CD4-positive, alpha-beta T cell (primary cell): Measurements from ENCODE around the gene TCEAL1. TPM values are rescaled to one million over a fixed set of nuclear protein-coding genes. Genes with fewer than 3 reads are reported as not detected.

Experiments
- ATAC-seq: fragments of 200-7000 bp; cut with Tn5 transposase; one replicate; pipeline ENCODE4 v1.10.0; 2022; ENCODE audit warnings: mild to moderate bottlenecking; ENCODE audit not compliant: poor library complexity
- CTCF ChIA-PET: fragments of 350-600 bp; sonication (Branson Sonifier 250); formaldehyde crosslinking; loops from one replicate; lab custom pipeline; 2021; ENCODE audit warnings: antibody characterized with exemption, inconsistent platforms; lab: Charles Lee
- POLR2A ChIA-PET: fragments of 350-600 bp; sonication (Branson Sonifier 250); formaldehyde crosslinking; loops from one replicate; lab custom pipeline; 2021; ENCODE audit warnings: antibody characterized with exemption, inconsistent platforms; lab: Charles Lee
- DNase-seq, 14 experiments: peaks; one replicate each; pipeline ENCODE4 v3.0.0-alpha.2; 2013 to 2020; ENCODE audit warnings: mixed read lengths in 2 of 14
- H3K27ac ChIP-seq, 2 donors: one replicate each; pipeline versions ENCODE4 v1.5.1 to v1.7.0; 2013; ENCODE audit warnings: low read length in 2 of 2, low read depth in 1 of 2, mild to moderate bottlenecking in 1 of 2
- H3K27me3 ChIP-seq, 2 experiments: 1 replicate in 1 of 2; 2 replicates in 1 of 2; pipeline versions ENCODE4 v1.6.1 to v1.7.0; 2013; ENCODE audit warnings: low read length in 2 of 2, control low read depth in 1 of 2, mild to moderate bottlenecking in 1 of 2, moderate library complexity in 1 of 2; ENCODE audit not compliant: insufficient read depth in 2 of 2, control insufficient read depth in 1 of 2
- H3K36me3 ChIP-seq: one replicate; pipeline ENCODE4 v1.6.1; 2013; ENCODE audit warnings: low read length, control low read depth; ENCODE audit not compliant: insufficient read depth
- H3K4me1 ChIP-seq: one replicate; pipeline ENCODE4 v1.6.1; 2013; ENCODE audit warnings: low read length, control low read depth; ENCODE audit not compliant: insufficient read depth
- H3K4me3 ChIP-seq: one replicate; pipeline ENCODE4 v1.5.1; 2013; ENCODE audit warnings: mild to moderate bottlenecking, low read length, moderate library complexity
- H3K9me3 ChIP-seq, 2 experiments: 1 replicate in 1 of 2; 2 replicates in 1 of 2; pipeline versions ENCODE4 v1.6.1 to v1.7.0; 2013; ENCODE audit warnings: low read length in 2 of 2, mild to moderate bottlenecking in 2 of 2, control low read depth in 1 of 2, moderate library complexity in 1 of 2; ENCODE audit not compliant: control insufficient read depth in 1 of 2, insufficient read depth in 1 of 2
- H3K27ac Mint-ChIP-seq: one replicate; pipeline ENCODE4 v1.8.0; 2020; ENCODE audit warnings: mixed read lengths
- H3K27me3 Mint-ChIP-seq: one replicate; pipeline ENCODE4 v1.8.0; 2021; ENCODE audit warnings: mixed read lengths
- H3K36me3 Mint-ChIP-seq: one replicate; pipeline ENCODE4 v1.8.0; 2021; ENCODE audit warnings: low read depth, mixed read lengths
- H3K4me1 Mint-ChIP-seq: one replicate; pipeline ENCODE4 v1.8.0; 2021; ENCODE audit warnings: low read depth, mixed read lengths
- H3K4me3 Mint-ChIP-seq: one replicate; pipeline ENCODE4 v1.8.0; 2020; ENCODE audit warnings: mild to moderate bottlenecking, mixed read lengths
- H3K9me3 Mint-ChIP-seq: one replicate; pipeline ENCODE4 v1.8.0; 2020; ENCODE audit warnings: mixed read lengths
- CTCF ChIP-seq: fragments of 200-600 bp; IDR thresholded peaks from one replicate; pipeline ENCODE4 v1.8.0; 2022; ENCODE audit warnings: antibody characterized with exemption, mild to moderate bottlenecking
- intact Hi-C, 2 experiments: fragments of 100-400 bp; cut with DNase I in 1 of 2; cut with micrococcal nuclease in 1 of 2; formaldehyde crosslinking; loops; one replicate each; pipeline versions ENCODE4 v1.15.1 to v1.9.0; 2023 to 2025; cut with DNase I, micrococcal nuclease
- polyA plus RNA-seq, 2 donors: library from polyadenylated mRNA; unstranded; fragments of 120-200 nt; gene quantifications; one replicate each; pipeline ENCODE4 v1.2.1, GENCODE V29; 2013
- total RNA-seq, 174 experiments: library from RNA in 2 of 174; stranded (reverse) in 2 of 174; gene quantifications; one replicate each; pipeline ENCODE4 v1.2.3 and lab custom pipeline; 2021 to 2026

TCEAL1 gene
- total RNA-seq (1 to 10 TPM; 4.0 to 4.9 TPM), total RNA-seq (lab: John Stamatoyannopoulos, UW) (0.61 to 9.9 (median 4.7) reads per million in 172 experiments)
- 10.4 TPM for polyA plus RNA-seq (2013, experiment 1 of 2)
- polyA plus RNA-seq (2013, experiment 2 of 2) = 10.7 TPM

GRCh38 chrX:103628386-103629317, at the start of gene TCEAL1:
Gene TCEAL1 (plus strand): TSS chrX:103628975. CDS start chrX:103629917, 942 bp downstream.
- ChIA-PET CTCF (no interaction called here), POLR2A (no interaction called here)
- Histone ChIP-seq H3K27ac (peak within 1 kb of the TSS in 1 of 2 donors; percentile 41), H3K27me3 (no peaks in the 10 kb centered on the region), H3K36me3 (no peaks in the 10 kb centered on the region), H3K4me1 (peaks cover 9% of the 10 kb centered on the region), H3K4me3 (peak within 1 kb of the TSS; percentile 84), H3K9me3 (no peaks in the 10 kb centered on the region)
- intact Hi-C loops = loop anchor here (5.0 to 10.0 kb wide), 2 partner anchors 54 to 56 kb away; partner anchors contain the start of gene MORF4L2 (in 1 of the 2)
- peak within 1 kb of the TSS; percentile 94 for H3K4me3 Mint-ChIP-seq
- TF ChIP-seq CTCF = no peak
- peak in 9 of 14 experiments; percentile 9 to 72 (median 41) for DNase-seq
- H3K36me3 Mint-ChIP-seq = no peaks in the 10 kb centered on the region
- no peaks in the 10 kb centered on the region for H3K9me3 Mint-ChIP-seq
- H3K27me3 Mint-ChIP-seq = no peaks in the 10 kb centered on the region
- H3K4me1 Mint-ChIP-seq = peaks cover 27% of the 10 kb centered on the region
- peak; percentile 64 for ATAC-seq
- H3K27ac Mint-ChIP-seq = peak within 1 kb of the TSS; percentile 65

- Histone ChIP-seq H3K27ac (no peak overlapping the region), H3K4me3 (no peak overlapping the region), H3K4me1 (peaks cover 7% of the 10 kb centered on the region), H3K9me3 (no peaks in the 10 kb centered on the region), H3K36me3 (no peaks in the 10 kb centered on the region), H3K27me3 (no peaks in the 10 kb centered on the region)
- H3K4me3 Mint-ChIP-seq = peak overlapping the region; percentile 90
- no peak for TF ChIP-seq CTCF
- peaks cover 12% of the 10 kb centered on the region for H3K27me3 Mint-ChIP-seq
- DNase-seq (no peak), ATAC-seq (no peak)
- H3K27ac Mint-ChIP-seq = no peak overlapping the region
- no peaks in the 10 kb centered on the region for H3K9me3 Mint-ChIP-seq
- H3K36me3 Mint-ChIP-seq = no peaks in the 10 kb centered on the region
- ChIA-PET CTCF (no interaction called here), POLR2A (no interaction called here)
- intact Hi-C loops = no loop called here
- H3K4me1 Mint-ChIP-seq = peaks cover 16% of the 10 kb centered on the region
Measured at GRCh38 chrX:103584596-103584995, 44.2 kb upstream of the TCEAL1 start.

GRCh38 chrX:103585411-103586313, 43.1 kb upstream of the TCEAL1 start, which contains the start of gene TCEAL4:
Gene TCEAL4 (plus strand): TSS chrX:103585515. CDS start chrX:103586676, 1,161 bp downstream.
- intact Hi-C loops = no loop called here
- Mint-ChIP-seq H3K9me3 (no peaks in the 10 kb centered on the region), H3K36me3 (no peaks in the 10 kb centered on the region), H3K27me3 (peaks cover 9% of the 10 kb centered on the region), H3K4me1 (peaks cover 16% of the 10 kb centered on the region), H3K4me3 (peak within 1 kb of the TSS; percentile 90), H3K27ac (peak within 1 kb of the TSS; percentile 49)
- no peak within 1 kb of the TSS for H3K27ac ChIP-seq
- H3K4me1 ChIP-seq = peaks cover 9% of the 10 kb centered on the region
- TF ChIP-seq CTCF = no peak
- H3K4me3 ChIP-seq = peak within 1 kb of the TSS; percentile 70
- DNase-seq (peak in 8 of 14 experiments; percentile 3 to 58 (median 32)), ATAC-seq (peak; percentile 77)
- ChIA-PET POLR2A (no interaction called here), CTCF (no interaction called here)
- no peaks in the 10 kb centered on the region for H3K9me3 ChIP-seq
- no peaks in the 10 kb centered on the region for H3K36me3 ChIP-seq
- no peaks in the 10 kb centered on the region for H3K27me3 ChIP-seq
